DND-41 (cell line): ENCODE measurements around the gene SLC25A4.
A peak's percentile ranks its signal among the peaks of the same experiment; 100 is the strongest.

Experiments used
- ATAC-seq: fragments of 200-7000 bp; cut with Tn5 transposase; 3 replicates; pipeline ENCODE4 v1.9.1; 2021; ENCODE audit warnings: low read depth; ENCODE audit not compliant: insufficient read depth
- DNase-seq: peaks from one replicate; pipeline ENCODE4 v3.0.0-alpha.2; 2020
- H2AFZ ChIP-seq: 2 replicates; pipeline ENCODE4 v1.6.0; 2012; ENCODE audit warnings: low read depth, low read length
- H3K27ac ChIP-seq: 2 replicates; pipeline ENCODE4 v1.5.1; 2012; ENCODE audit warnings: low read length, inconsistent platforms
- H3K27me3 ChIP-seq: fragments of 200-600 bp; sonication (generic); 2 replicates; pipeline ENCODE4 v1.6.0; 2012; ENCODE audit warnings: low read length, mild to moderate bottlenecking, inconsistent platforms; ENCODE audit not compliant: insufficient read depth, poor library complexity
- H3K36me3 ChIP-seq: 2 replicates; pipeline ENCODE4 v1.5.1; 2012; ENCODE audit warnings: low read length, inconsistent platforms; ENCODE audit not compliant: insufficient read depth
- H3K4me1 ChIP-seq: 2 replicates; pipeline ENCODE4 v1.5.1; 2012; ENCODE audit warnings: mild to moderate bottlenecking, low read length; ENCODE audit not compliant: insufficient read depth
- H3K4me2 ChIP-seq: 2 replicates; pipeline ENCODE4 v1.6.0; 2012; ENCODE audit warnings: mild to moderate bottlenecking, moderate library complexity, low read length, inconsistent platforms; ENCODE audit not compliant: insufficient read depth
- H3K4me3 ChIP-seq, 2 experiments: fragments of 200-600 bp in 1 of 2; shearing (Covaris generic) in 1 of 2; 2 replicates each; pipeline ENCODE4 v1.5.1; 2012 to 2016; ENCODE audit warnings: inconsistent platforms in 2 of 2, low read length in 2 of 2, mild to moderate bottlenecking in 2 of 2, low read depth in 1 of 2, moderate library complexity in 1 of 2
- H3K79me2 ChIP-seq: 2 replicates; pipeline ENCODE4 v1.6.0; 2012; ENCODE audit warnings: low read length, inconsistent platforms; ENCODE audit not compliant: insufficient read depth
- H3K9ac ChIP-seq: 2 replicates; pipeline ENCODE4 v1.6.0; 2012; ENCODE audit warnings: low read depth, mild to moderate bottlenecking, inconsistent platforms, low read length, moderate library complexity
- H3K9me3 ChIP-seq: 2 replicates; pipeline ENCODE4 v1.5.1; 2012; ENCODE audit warnings: low read length, moderate library complexity, mild to moderate bottlenecking, inconsistent platforms; ENCODE audit not compliant: insufficient read depth, severe bottlenecking
- H4K20me1 ChIP-seq: 2 replicates; pipeline ENCODE4 v1.6.0; 2012; ENCODE audit warnings: low read length; ENCODE audit not compliant: insufficient read depth
- EZH2 ChIP-seq: IDR thresholded peaks from 3 replicates; pipeline ENCODE4 v1.6.1; 2012; ENCODE audit warnings: borderline replicate concordance, low read depth, mild to moderate bottlenecking, moderate library complexity, low read length, inconsistent platforms; ENCODE audit not compliant: severe bottlenecking
- TF ChIP-seq, protein P1 (sequence below): IDR thresholded peaks from 2 replicates; pipeline ENCODE4 v1.5.1; 2012; ENCODE audit warnings: borderline replicate concordance, low read length, moderate library complexity, mild to moderate bottlenecking; ENCODE audit not compliant: poor library complexity, severe bottlenecking; ENCODE audit errors: extremely low read depth

Gene SLC25A4

DNA sequence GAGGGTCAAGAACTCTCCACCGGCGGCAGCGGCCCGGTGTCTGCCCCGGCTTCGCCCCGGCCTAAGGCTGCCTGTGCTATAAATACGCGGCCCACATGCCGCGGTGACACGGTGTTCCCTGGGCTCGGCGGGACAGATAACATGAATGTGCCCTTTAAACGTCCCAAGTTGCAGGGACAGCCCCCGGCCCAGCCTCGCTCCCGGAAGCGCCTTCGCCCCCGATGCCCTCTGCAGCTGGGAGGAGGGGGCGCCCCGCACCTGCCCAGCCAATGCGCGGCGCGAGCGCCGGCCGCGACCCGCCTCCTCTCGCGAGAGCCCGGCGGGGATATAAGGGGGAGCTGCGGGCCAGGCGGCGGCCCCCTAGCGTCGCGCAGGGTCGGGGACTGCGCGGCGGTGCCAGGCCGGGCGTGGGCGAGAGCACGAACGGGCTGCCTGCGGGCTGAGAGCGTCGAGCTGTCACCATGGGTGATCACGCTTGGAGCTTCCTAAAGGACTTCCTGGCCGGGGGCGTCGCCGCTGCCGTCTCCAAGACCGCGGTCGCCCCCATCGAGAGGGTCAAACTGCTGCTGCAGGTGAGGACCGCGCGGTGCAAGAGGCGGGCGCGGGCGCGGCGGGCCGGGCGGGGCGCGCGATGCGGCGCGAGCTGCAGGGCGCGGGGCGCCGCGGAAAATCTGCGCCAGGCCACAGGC is at the start of gene SLC25A4:
Gene SLC25A4 (plus strand): TSS at position 355 of the 689 bp plus-strand sequence. CDS start 107 bp downstream, at position 462.
- Histone ChIP-seq H3K9me3 (no peaks in the 10 kb centered on the region), H3K27ac (no peak within 1 kb of the TSS), H3K4me2 (no peak within 1 kb of the TSS), H3K4me1 (no peaks in the 10 kb centered on the region), H4K20me1 (no peaks in the 10 kb centered on the region; the same call in 1 of the 2 replicates), H3K9ac (no peak within 1 kb of the TSS), H3K4me3 (no peak within 1 kb of the TSS), H3K27me3 (peaks cover 5% of the 10 kb centered on the region), H2AFZ (no peak within 1 kb of the TSS), H3K79me2 (no peaks in the 10 kb centered on the region), H3K36me3 (no peaks in the 10 kb centered on the region)
- DNase-seq = no peak
- no peak for TF ChIP-seq EZH2
- TF ChIP-seq, protein P1, sequence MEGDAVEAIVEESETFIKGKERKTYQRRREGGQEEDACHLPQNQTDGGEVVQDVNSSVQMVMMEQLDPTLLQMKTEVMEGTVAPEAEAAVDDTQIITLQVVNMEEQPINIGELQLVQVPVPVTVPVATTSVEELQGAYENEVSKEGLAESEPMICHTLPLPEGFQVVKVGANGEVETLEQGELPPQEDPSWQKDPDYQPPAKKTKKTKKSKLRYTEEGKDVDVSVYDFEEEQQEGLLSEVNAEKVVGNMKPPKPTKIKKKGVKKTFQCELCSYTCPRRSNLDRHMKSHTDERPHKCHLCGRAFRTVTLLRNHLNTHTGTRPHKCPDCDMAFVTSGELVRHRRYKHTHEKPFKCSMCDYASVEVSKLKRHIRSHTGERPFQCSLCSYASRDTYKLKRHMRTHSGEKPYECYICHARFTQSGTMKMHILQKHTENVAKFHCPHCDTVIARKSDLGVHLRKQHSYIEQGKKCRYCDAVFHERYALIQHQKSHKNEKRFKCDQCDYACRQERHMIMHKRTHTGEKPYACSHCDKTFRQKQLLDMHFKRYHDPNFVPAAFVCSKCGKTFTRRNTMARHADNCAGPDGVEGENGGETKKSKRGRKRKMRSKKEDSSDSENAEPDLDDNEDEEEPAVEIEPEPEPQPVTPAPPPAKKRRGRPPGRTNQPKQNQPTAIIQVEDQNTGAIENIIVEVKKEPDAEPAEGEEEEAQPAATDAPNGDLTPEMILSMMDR = no peak
- no peak for ATAC-seq

DNA sequence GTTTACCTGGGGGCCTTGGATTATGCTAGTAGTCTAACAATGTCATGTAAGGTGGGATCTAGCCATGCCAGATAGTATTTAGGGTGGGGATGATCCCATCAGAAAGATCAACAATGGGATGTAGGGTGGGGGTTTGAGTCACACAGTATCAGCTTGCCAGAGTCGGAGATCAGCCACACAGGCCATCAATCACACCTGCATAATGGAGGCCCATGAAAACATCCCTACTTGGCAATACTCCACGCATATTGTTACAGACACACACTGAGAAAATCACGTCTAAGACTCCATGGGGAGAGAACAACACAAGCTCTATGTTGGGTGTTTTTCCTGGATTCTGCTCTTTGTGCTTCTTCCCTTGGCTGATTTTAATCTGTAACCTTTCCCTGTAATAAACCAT is 49.5 kb upstream of the SLC25A4 start:
- Histone ChIP-seq H3K9ac (no peak overlapping the region), H3K4me3 (no peak overlapping the region), H3K79me2 (no peaks in the 10 kb centered on the region), H3K4me1 (no peaks in the 10 kb centered on the region), H4K20me1 (no peaks in the 10 kb centered on the region), H3K36me3 (no peaks in the 10 kb centered on the region), H3K4me2 (no peak overlapping the region), H2AFZ (no peak overlapping the region), H3K27me3 (no peaks in the 10 kb centered on the region), H3K27ac (no peak overlapping the region), H3K9me3 (no peaks in the 10 kb centered on the region)
- TF ChIP-seq, protein P1 = no peak
- TF ChIP-seq EZH2 = no peak
- DNase-seq (no peak), ATAC-seq (no peak)

DNA sequence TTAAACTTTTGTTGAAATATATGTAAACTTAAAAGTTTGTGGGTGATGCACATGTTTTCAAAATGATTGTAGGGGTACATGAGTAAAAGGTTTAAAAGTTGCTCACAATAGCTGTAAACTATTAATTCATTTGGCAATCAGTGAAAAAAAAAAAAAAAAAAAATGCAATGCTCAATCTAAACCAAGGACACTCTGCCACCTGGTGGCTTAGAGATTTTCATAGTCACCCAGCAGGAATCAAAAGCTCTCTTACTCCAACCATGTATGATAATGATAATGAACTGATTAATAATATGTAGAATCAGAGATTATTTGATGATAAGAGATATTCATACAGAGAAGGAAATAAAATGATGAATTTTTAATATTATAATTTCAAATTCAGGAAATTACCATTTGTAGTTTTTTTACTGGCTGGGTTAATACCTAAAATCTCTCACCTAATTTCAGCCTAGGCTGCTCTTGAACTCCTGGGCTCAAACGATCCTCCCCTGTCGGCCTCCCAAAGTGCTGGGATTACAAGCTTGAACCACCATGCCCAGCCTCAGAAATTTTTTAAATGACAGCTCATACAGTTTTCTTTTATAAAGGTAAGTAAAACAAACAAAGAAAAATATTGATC is 46.9 kb upstream of the SLC25A4 start:
- ATAC-seq (no peak), DNase-seq (peak; percentile 32)
- no peaks in the 10 kb centered on the region for H3K4me1 ChIP-seq
- no peak overlapping the region for H3K4me2 ChIP-seq
- no peaks in the 10 kb centered on the region for H3K79me2 ChIP-seq
- no peaks in the 10 kb centered on the region for H3K36me3 ChIP-seq
- no peak for TF ChIP-seq EZH2
- TF ChIP-seq, protein P1 = peak; percentile 60
- H3K9ac ChIP-seq = no peak overlapping the region
- no peak overlapping the region for H3K27ac ChIP-seq
- peaks cover 3% of the 10 kb centered on the region for H3K27me3 ChIP-seq
- no peaks in the 10 kb centered on the region for H3K9me3 ChIP-seq
- H3K4me3 ChIP-seq = no peak overlapping the region
- no peak overlapping the region for H2AFZ ChIP-seq
- no peaks in the 10 kb centered on the region for H4K20me1 ChIP-seq
